IMR-90 (cell line): Measurements from ENCODE around the gene LAMA2.

Source experiments
- FOS ChIP-seq: fragments of 150-350 bp; IDR thresholded peaks from 2 replicates; pipeline ENCODE4 v1.6.1; 2016; ENCODE audit warnings: low read depth, low read length
- MAFK ChIP-seq: IDR thresholded peaks from 2 replicates; pipeline ENCODE4 v1.6.1; 2012; ENCODE audit warnings: low read depth, low read length, improper control_type of control experiment
- MXI1 ChIP-seq: IDR thresholded peaks from 2 replicates; pipeline ENCODE4 v1.6.1; 2012; ENCODE audit warnings: low read depth, mild to moderate bottlenecking, low read length, moderate library complexity, borderline replicate concordance
- NFE2L2 ChIP-seq: fragments of 150-350 bp; IDR thresholded peaks from 2 replicates; pipeline ENCODE4 v1.6.1; 2016; ENCODE audit warnings: low read depth, mild to moderate bottlenecking, low read length
- POLR2A ChIP-seq: IDR thresholded peaks from 2 replicates; pipeline ENCODE4 v1.6.1; 2012; ENCODE audit warnings: mild to moderate bottlenecking, low read depth, low read length
- USF2 ChIP-seq: fragments of 150-350 bp; IDR thresholded peaks from 2 replicates; pipeline ENCODE4 v1.6.1; 2017; ENCODE audit warnings: mild to moderate bottlenecking, antibody characterized with exemption, low read length, low read depth
- TF ChIP-seq, protein P1 (sequence below): conservative IDR thresholded peaks from 2 replicates; pipeline ENCODE4 v1.5.1; 2012; ENCODE audit warnings: mild to moderate bottlenecking, low read depth, low read length, improper control_type of control experiment

GRCh38 chr6:129162605-129163004 is 279.7 kb downstream of the LAMA2 start:
- TF ChIP-seq, protein P1, sequence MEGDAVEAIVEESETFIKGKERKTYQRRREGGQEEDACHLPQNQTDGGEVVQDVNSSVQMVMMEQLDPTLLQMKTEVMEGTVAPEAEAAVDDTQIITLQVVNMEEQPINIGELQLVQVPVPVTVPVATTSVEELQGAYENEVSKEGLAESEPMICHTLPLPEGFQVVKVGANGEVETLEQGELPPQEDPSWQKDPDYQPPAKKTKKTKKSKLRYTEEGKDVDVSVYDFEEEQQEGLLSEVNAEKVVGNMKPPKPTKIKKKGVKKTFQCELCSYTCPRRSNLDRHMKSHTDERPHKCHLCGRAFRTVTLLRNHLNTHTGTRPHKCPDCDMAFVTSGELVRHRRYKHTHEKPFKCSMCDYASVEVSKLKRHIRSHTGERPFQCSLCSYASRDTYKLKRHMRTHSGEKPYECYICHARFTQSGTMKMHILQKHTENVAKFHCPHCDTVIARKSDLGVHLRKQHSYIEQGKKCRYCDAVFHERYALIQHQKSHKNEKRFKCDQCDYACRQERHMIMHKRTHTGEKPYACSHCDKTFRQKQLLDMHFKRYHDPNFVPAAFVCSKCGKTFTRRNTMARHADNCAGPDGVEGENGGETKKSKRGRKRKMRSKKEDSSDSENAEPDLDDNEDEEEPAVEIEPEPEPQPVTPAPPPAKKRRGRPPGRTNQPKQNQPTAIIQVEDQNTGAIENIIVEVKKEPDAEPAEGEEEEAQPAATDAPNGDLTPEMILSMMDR, result no peak
- TF ChIP-seq MXI1, result no peak
- no peak for TF ChIP-seq USF2
- TF ChIP-seq NFE2L2, result no peak
- no peak for TF ChIP-seq MAFK
- TF ChIP-seq FOS, result no peak
- TF ChIP-seq POLR2A, result no peak
